PC-9 (cell line): Measurements from ENCODE around the gene LGALS8. TPM values are rescaled to one million over a fixed set of nuclear protein-coding genes. Genes with fewer than 3 reads are reported as not detected.
"Not testable (repeated sequence)": the region's sequence is repeated elsewhere in the genome, so short reads cannot be mapped to it uniquely, and the experiment has no call there.

Experiments
- BruUV-seq: library from RNA; stranded (reverse); fragments of 400-500 nt; replicated peaks from 2 replicates; lab custom pipeline; 2021; lab: Mats Ljungman, UMichigan
- CTCF ChIA-PET: fragments of 300-600 bp; sonication (Branson Sonifier 250); formaldehyde crosslinking; loops from one replicate; lab custom pipeline; 2022; ENCODE audit warnings: antibody characterized with exemption; lab: Charles Lee
- POLR2A ChIA-PET: fragments of 300-600 bp; sonication (Branson Sonifier 250); formaldehyde crosslinking; loops from one replicate; lab custom pipeline; 2022; ENCODE audit warnings: antibody characterized with exemption; ENCODE audit not compliant: unreplicated experiment; lab: Charles Lee
- DNase-seq, 2 experiments: peaks; one replicate each; pipeline versions ENCODE4 v3.0.0 to v3.0.0-alpha.2; 2015 to 2022; ENCODE audit warnings: mixed read lengths in 1 of 2
- H2AFZ ChIP-seq: fragments of 200-600 bp; sonication (generic); 2 replicates; pipeline ENCODE4 v1.8.1; 2017; ENCODE audit warnings: antibody characterized with exemption
- H3F3A ChIP-seq: fragments of 200-600 bp; sonication (generic); 2 replicates; pipeline ENCODE4 v1.8.1; 2017; ENCODE audit warnings: antibody characterized with exemption, mild to moderate bottlenecking, low read depth; ENCODE audit not compliant: insufficient read depth
- H3K27ac ChIP-seq: fragments of 200-600 bp; sonication (generic); 2 replicates; pipeline ENCODE4 v1.6.1; 2016; ENCODE audit warnings: mixed run types
- H3K27me3 ChIP-seq: fragments of 200-600 bp; sonication (generic); 2 replicates; pipeline ENCODE4 v1.6.1; 2016; ENCODE audit warnings: low read depth, mixed run types; ENCODE audit not compliant: insufficient read depth
- H3K36me3 ChIP-seq: fragments of 200-600 bp; sonication (generic); 2 replicates; pipeline ENCODE4 v1.6.1; 2016; ENCODE audit warnings: low read depth, mixed run types
- H3K4me1 ChIP-seq: fragments of 200-600 bp; sonication (generic); replicated peaks from 2 replicates; pipeline ENCODE4 v1.6.1; 2016; ENCODE audit warnings: mixed run types; ENCODE audit not compliant: insufficient read depth
- H3K4me2 ChIP-seq: fragments of 200-600 bp; sonication (generic); 2 replicates; pipeline ENCODE4 v1.6.1; 2017; ENCODE audit warnings: mixed run types
- H3K4me3 ChIP-seq: fragments of 200-600 bp; sonication (generic); 2 replicates; pipeline ENCODE4 v1.6.1; 2016; ENCODE audit warnings: mixed run types
- H3K79me2 ChIP-seq: fragments of 200-600 bp; sonication (generic); 2 replicates; pipeline ENCODE4 v1.6.1; 2017; ENCODE audit warnings: low read depth, mixed run types
- H3K9me2 ChIP-seq: fragments of 200-600 bp; sonication (generic); 2 replicates; pipeline ENCODE4 v1.8.1; 2017; ENCODE audit warnings: mild to moderate bottlenecking; ENCODE audit not compliant: insufficient read depth
- H3K9me3 ChIP-seq: fragments of 200-600 bp; sonication (generic); 2 replicates; pipeline ENCODE4 v1.8.1; 2016; ENCODE audit warnings: low read depth; ENCODE audit not compliant: insufficient read depth
- H4K20me1 ChIP-seq: fragments of 200-600 bp; sonication (generic); 2 replicates; pipeline ENCODE4 v1.8.1; 2017; ENCODE audit not compliant: insufficient read depth
- EZH2 ChIP-seq: fragments of 200-600 bp; sonication (generic); IDR thresholded peaks from 2 replicates; pipeline ENCODE4 v1.8.0; 2017; ENCODE audit warnings: antibody characterized with exemption, low read depth
- intact Hi-C: fragments of 100-400 bp; cut with micrococcal nuclease; formaldehyde crosslinking; loops from one replicate; pipeline ENCODE4 v1.10.0; 2022; ENCODE audit not compliant: unreplicated experiment
- total RNA-seq: library from RNA; stranded (reverse); gene quantifications from 2 replicates; pipeline ENCODE4 v1.2.3, GENCODE V29; 2021
- TF ChIP-seq, protein P1 (sequence below): fragments of 200-600 bp; sonication (generic); conservative IDR thresholded peaks from 2 replicates; pipeline ENCODE4 v1.6.1; 2017; ENCODE audit warnings: mixed run types, antibody characterized with exemption, mild to moderate bottlenecking, moderate library complexity

The LGALS8 gene
- total RNA-seq, 1 experiment from 2014 or later: 59.2 TPM

GRCh38 chr1:236501093-236501492 is 22.7 kb upstream of the LGALS8 start:
- Histone ChIP-seq H3K4me3 (no peak overlapping the region), H3K9me2 (no peaks in the 10 kb centered on the region), H2AFZ (no peak overlapping the region), H4K20me1 (no peaks in the 10 kb centered on the region), H3K79me2 (no peaks in the 10 kb centered on the region), H3F3A (peaks cover 26% of the 10 kb centered on the region), H3K4me1 (peaks cover 45% of the 10 kb centered on the region), H3K4me2 (no peak overlapping the region), H3K27me3 (no peaks in the 10 kb centered on the region), H3K27ac (peak overlapping the region; percentile 96; the same call in 1 of the 2 replicates), H3K36me3 (no peaks in the 10 kb centered on the region), H3K9me3 (no peaks in the 10 kb centered on the region)
- ChIA-PET POLR2A (no interaction called here), CTCF (no interaction called here)
- intact Hi-C loops: no loop called here
- TF ChIP-seq, protein P1, sequence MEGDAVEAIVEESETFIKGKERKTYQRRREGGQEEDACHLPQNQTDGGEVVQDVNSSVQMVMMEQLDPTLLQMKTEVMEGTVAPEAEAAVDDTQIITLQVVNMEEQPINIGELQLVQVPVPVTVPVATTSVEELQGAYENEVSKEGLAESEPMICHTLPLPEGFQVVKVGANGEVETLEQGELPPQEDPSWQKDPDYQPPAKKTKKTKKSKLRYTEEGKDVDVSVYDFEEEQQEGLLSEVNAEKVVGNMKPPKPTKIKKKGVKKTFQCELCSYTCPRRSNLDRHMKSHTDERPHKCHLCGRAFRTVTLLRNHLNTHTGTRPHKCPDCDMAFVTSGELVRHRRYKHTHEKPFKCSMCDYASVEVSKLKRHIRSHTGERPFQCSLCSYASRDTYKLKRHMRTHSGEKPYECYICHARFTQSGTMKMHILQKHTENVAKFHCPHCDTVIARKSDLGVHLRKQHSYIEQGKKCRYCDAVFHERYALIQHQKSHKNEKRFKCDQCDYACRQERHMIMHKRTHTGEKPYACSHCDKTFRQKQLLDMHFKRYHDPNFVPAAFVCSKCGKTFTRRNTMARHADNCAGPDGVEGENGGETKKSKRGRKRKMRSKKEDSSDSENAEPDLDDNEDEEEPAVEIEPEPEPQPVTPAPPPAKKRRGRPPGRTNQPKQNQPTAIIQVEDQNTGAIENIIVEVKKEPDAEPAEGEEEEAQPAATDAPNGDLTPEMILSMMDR: no peak
- no peak for TF ChIP-seq EZH2
- no TSS peak for BruUV-seq
- DNase-seq: no peak

GRCh38 chr1:236502579-236502971 is 21.2 kb upstream of the LGALS8 start:
- H3K79me2 ChIP-seq: no peaks in the 10 kb centered on the region
- peak overlapping the region; percentile 37; the same call in 1 of the 2 replicates for H3K4me3 ChIP-seq
- ChIA-PET CTCF (interaction anchor here (0.6 to 1.0 kb wide), 3 partner anchors 15 to 263 kb away, joined by 3 to 20 read pairs (median 4); no protein-coding TSS in a partner anchor), POLR2A (interaction anchor here (0.5 to 0.8 kb wide), 5 partner anchors 13 to 570 kb away, joined by 3 to 6 read pairs (median 4); no protein-coding TSS in a partner anchor)
- intact Hi-C loops: no loop called here
- peak; percentile 51 to 97 for DNase-seq
- H3K9me2 ChIP-seq: no peaks in the 10 kb centered on the region
- peaks cover 50% of the 10 kb centered on the region for H3K4me1 ChIP-seq
- no TSS peak for BruUV-seq
- no peaks in the 10 kb centered on the region for H3K36me3 ChIP-seq
- H3K9me3 ChIP-seq: no peaks in the 10 kb centered on the region
- H2AFZ ChIP-seq: no peak overlapping the region
- no peaks in the 10 kb centered on the region for H4K20me1 ChIP-seq
- peaks cover 33% of the 10 kb centered on the region for H3F3A ChIP-seq
- peak overlapping the region; percentile 68 for H3K4me2 ChIP-seq
- no peaks in the 10 kb centered on the region for H3K27me3 ChIP-seq
- H3K27ac ChIP-seq: peak overlapping the region; percentile 96
- TF ChIP-seq, protein P1: no peak
- no peak for TF ChIP-seq EZH2

GRCh38 chr1:236502972-236503639 is 20.7 kb upstream of the LGALS8 start:
- POLR2A ChIA-PET: interaction anchor here (0.5 to 0.8 kb wide), 6 partner anchors 12 to 1228 kb away, joined by 3 to 9 read pairs (median 4); no protein-coding TSS in a partner anchor
- H4K20me1 ChIP-seq: no peaks in the 10 kb centered on the region
- H3F3A ChIP-seq: peaks cover 35% of the 10 kb centered on the region
- peak overlapping the region; percentile 68 for H3K4me2 ChIP-seq
- H3K27ac ChIP-seq: peak overlapping the region; percentile 96
- H3K36me3 ChIP-seq: no peaks in the 10 kb centered on the region
- H3K4me3 ChIP-seq: peak overlapping the region; percentile 37; the same call in 1 of the 2 replicates
- no peaks in the 10 kb centered on the region for H3K9me3 ChIP-seq
- no peak overlapping the region for H2AFZ ChIP-seq
- TF ChIP-seq, protein P1: no peak
- no peak for TF ChIP-seq EZH2
- peaks cover 53% of the 10 kb centered on the region for H3K4me1 ChIP-seq
- no peaks in the 10 kb centered on the region for H3K9me2 ChIP-seq
- CTCF ChIA-PET: interaction anchor here (0.6 to 1.0 kb wide), 3 partner anchors 15 to 264 kb away, joined by 3 to 20 read pairs (median 4); no protein-coding TSS in a partner anchor
- BruUV-seq: TSS peak; percentile 81
- H3K27me3 ChIP-seq: no peaks in the 10 kb centered on the region
- H3K79me2 ChIP-seq: no peaks in the 10 kb centered on the region
- peak; percentile 81 to 99 for DNase-seq
- intact Hi-C loops: loop anchor here (1.0 kb wide), 2 partner anchors 14 to 21 kb away; no protein-coding TSS in a partner anchor

DNA sequence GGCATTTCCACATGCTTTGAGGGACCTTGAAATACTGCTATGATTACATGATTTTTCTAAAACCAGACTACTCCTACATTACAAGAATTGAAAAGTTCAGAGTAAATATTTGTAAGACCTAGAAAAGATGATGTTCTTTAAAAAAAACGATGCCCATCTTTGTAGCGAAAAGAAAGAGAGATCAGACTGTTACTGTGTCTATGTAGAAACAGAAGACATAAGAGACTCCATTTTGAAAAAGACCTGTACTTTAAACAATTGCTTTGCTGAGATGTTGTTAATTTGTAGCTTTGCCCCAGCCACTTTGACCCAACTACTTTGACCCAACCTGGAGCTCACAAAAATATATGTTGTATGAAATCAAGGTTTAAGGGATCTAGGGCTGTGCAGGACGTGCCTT is 19.4 kb upstream of the LGALS8 start:
- H3K9me3 ChIP-seq, H3K9me2 ChIP-seq, DNase-seq, H3K4me3 ChIP-seq, H3K4me2 ChIP-seq, H3K27me3 ChIP-seq, H4K20me1 ChIP-seq, H3K36me3 ChIP-seq, BruUV-seq, H3K79me2 ChIP-seq, intact Hi-C loops, H2AFZ ChIP-seq, CTCF ChIA-PET: not testable (repeated sequence)
- H3F3A ChIP-seq: peaks cover 32% of the 10 kb centered on the region
- POLR2A ChIA-PET: interaction anchor here (0.6 kb wide), 1 partner anchor 1082 kb away, joined by 6 read pairs; no protein-coding TSS in a partner anchor
- H3K27ac ChIP-seq: peak overlapping the region; percentile 96
- H3K4me1 ChIP-seq: peaks cover 53% of the 10 kb centered on the region
